CD4-positive, alpha-beta T cell (primary cell): ENCODE results near the gene SERPIND1. TPM values are rescaled to one million over a fixed set of nuclear protein-coding genes. Genes with fewer than 3 reads are reported as not detected.

Experiments
- ATAC-seq: fragments of 200-7000 bp; cut with Tn5 transposase; one replicate; pipeline ENCODE4 v1.10.0; 2022; ENCODE audit warnings: mild to moderate bottlenecking; ENCODE audit not compliant: poor library complexity
- CTCF ChIA-PET: fragments of 350-600 bp; sonication (Branson Sonifier 250); formaldehyde crosslinking; loops from one replicate; lab custom pipeline; 2021; ENCODE audit warnings: antibody characterized with exemption, inconsistent platforms; lab: Charles Lee
- POLR2A ChIA-PET: fragments of 350-600 bp; sonication (Branson Sonifier 250); formaldehyde crosslinking; loops from one replicate; lab custom pipeline; 2021; ENCODE audit warnings: antibody characterized with exemption, inconsistent platforms; lab: Charles Lee
- DNase-seq, 14 experiments: peaks; one replicate each; pipeline ENCODE4 v3.0.0-alpha.2; 2013 to 2020; ENCODE audit warnings: mixed read lengths in 2 of 14
- H3K27ac ChIP-seq, 2 donors: one replicate each; pipeline versions ENCODE4 v1.5.1 to v1.7.0; 2013; ENCODE audit warnings: low read length in 2 of 2, low read depth in 1 of 2, mild to moderate bottlenecking in 1 of 2
- H3K27me3 ChIP-seq, 2 experiments: 1 replicate in 1 of 2; 2 replicates in 1 of 2; pipeline versions ENCODE4 v1.6.1 to v1.7.0; 2013; ENCODE audit warnings: low read length in 2 of 2, control low read depth in 1 of 2, mild to moderate bottlenecking in 1 of 2, moderate library complexity in 1 of 2; ENCODE audit not compliant: insufficient read depth in 2 of 2, control insufficient read depth in 1 of 2
- H3K36me3 ChIP-seq: one replicate; pipeline ENCODE4 v1.6.1; 2013; ENCODE audit warnings: low read length, control low read depth; ENCODE audit not compliant: insufficient read depth
- H3K4me1 ChIP-seq: one replicate; pipeline ENCODE4 v1.6.1; 2013; ENCODE audit warnings: low read length, control low read depth; ENCODE audit not compliant: insufficient read depth
- H3K4me3 ChIP-seq: one replicate; pipeline ENCODE4 v1.5.1; 2013; ENCODE audit warnings: mild to moderate bottlenecking, low read length, moderate library complexity
- H3K9me3 ChIP-seq, 2 experiments: 1 replicate in 1 of 2; 2 replicates in 1 of 2; pipeline versions ENCODE4 v1.6.1 to v1.7.0; 2013; ENCODE audit warnings: low read length in 2 of 2, mild to moderate bottlenecking in 2 of 2, control low read depth in 1 of 2, moderate library complexity in 1 of 2; ENCODE audit not compliant: control insufficient read depth in 1 of 2, insufficient read depth in 1 of 2
- H3K27ac Mint-ChIP-seq: one replicate; pipeline ENCODE4 v1.8.0; 2020; ENCODE audit warnings: mixed read lengths
- H3K27me3 Mint-ChIP-seq: one replicate; pipeline ENCODE4 v1.8.0; 2021; ENCODE audit warnings: mixed read lengths
- H3K36me3 Mint-ChIP-seq: one replicate; pipeline ENCODE4 v1.8.0; 2021; ENCODE audit warnings: low read depth, mixed read lengths
- H3K4me1 Mint-ChIP-seq: one replicate; pipeline ENCODE4 v1.8.0; 2021; ENCODE audit warnings: low read depth, mixed read lengths
- H3K4me3 Mint-ChIP-seq: one replicate; pipeline ENCODE4 v1.8.0; 2020; ENCODE audit warnings: mild to moderate bottlenecking, mixed read lengths
- H3K9me3 Mint-ChIP-seq: one replicate; pipeline ENCODE4 v1.8.0; 2020; ENCODE audit warnings: mixed read lengths
- CTCF ChIP-seq: fragments of 200-600 bp; IDR thresholded peaks from one replicate; pipeline ENCODE4 v1.8.0; 2022; ENCODE audit warnings: antibody characterized with exemption, mild to moderate bottlenecking
- intact Hi-C, 2 experiments: fragments of 100-400 bp; cut with DNase I in 1 of 2; cut with micrococcal nuclease in 1 of 2; formaldehyde crosslinking; loops; one replicate each; pipeline versions ENCODE4 v1.15.1 to v1.9.0; 2023 to 2025; cut with DNase I, micrococcal nuclease
- total RNA-seq, 174 experiments: library from RNA in 2 of 174; stranded (reverse) in 2 of 174; gene quantifications; one replicate each; pipeline ENCODE4 v1.2.3 and lab custom pipeline; 2021 to 2026

The SERPIND1 gene
- total RNA-seq, 2 experiments from 2014 or later = not detected

- ATAC-seq (no peak), DNase-seq (no peak)
- no peaks in the 10 kb centered on the region for H3K27me3 ChIP-seq
- peaks cover 67% of the 10 kb centered on the region for H3K36me3 ChIP-seq
- Mint-ChIP-seq H3K9me3 (no peaks in the 10 kb centered on the region), H3K36me3 (peaks cover 72% of the 10 kb centered on the region), H3K4me3 (no peak overlapping the region), H3K27me3 (no peaks in the 10 kb centered on the region), H3K4me1 (no peaks in the 10 kb centered on the region), H3K27ac (no peak overlapping the region)
- ChIA-PET POLR2A (no interaction called here), CTCF (interaction anchor here (1.5 kb wide), 1 partner anchor 20 kb away, joined by 4 read pairs; no protein-coding TSS in a partner anchor)
- intact Hi-C loops = no loop called here
- H3K4me3 ChIP-seq = no peak overlapping the region
- H3K9me3 ChIP-seq = no peaks in the 10 kb centered on the region
- TF ChIP-seq CTCF = no peak
- no peaks in the 10 kb centered on the region for H3K4me1 ChIP-seq
- H3K27ac ChIP-seq = no peak overlapping the region
These were observed 11.6 kb upstream of the SERPIND1 start for GRCh38 chr22:20762233-20762796.

- Histone ChIP-seq H3K27me3 (no peaks in the 10 kb centered on the region), H3K4me3 (no peak overlapping the region), H3K36me3 (peaks cover 62% of the 10 kb centered on the region), H3K9me3 (no peaks in the 10 kb centered on the region), H3K27ac (no peak overlapping the region), H3K4me1 (no peaks in the 10 kb centered on the region)
- Mint-ChIP-seq H3K9me3 (no peaks in the 10 kb centered on the region), H3K4me1 (no peaks in the 10 kb centered on the region), H3K36me3 (peaks cover 68% of the 10 kb centered on the region), H3K27ac (no peak overlapping the region), H3K27me3 (no peaks in the 10 kb centered on the region), H3K4me3 (no peak overlapping the region)
- intact Hi-C loops = no loop called here
- TF ChIP-seq CTCF = no peak
- no peak for DNase-seq
- ChIA-PET CTCF (interaction anchor here (1.5 kb wide), 1 partner anchor 22 kb away, joined by 4 read pairs; no protein-coding TSS in a partner anchor), POLR2A (no interaction called here)
- ATAC-seq = no peak
These were observed 10.1 kb upstream of the SERPIND1 start for GRCh38 chr22:20763630-20764470.

GRCh38 chr22:20764471-20764720 lies 9.5 kb upstream of the SERPIND1 start:
- Histone ChIP-seq H3K27me3 (no peaks in the 10 kb centered on the region), H3K36me3 (peaks cover 62% of the 10 kb centered on the region), H3K9me3 (no peaks in the 10 kb centered on the region), H3K27ac (no peak overlapping the region), H3K4me1 (no peaks in the 10 kb centered on the region), H3K4me3 (no peak overlapping the region)
- TF ChIP-seq CTCF = no peak
- Mint-ChIP-seq H3K4me3 (no peak overlapping the region), H3K27ac (no peak overlapping the region), H3K27me3 (no peaks in the 10 kb centered on the region), H3K36me3 (peaks cover 71% of the 10 kb centered on the region), H3K9me3 (no peaks in the 10 kb centered on the region), H3K4me1 (no peaks in the 10 kb centered on the region)
- DNase-seq (no peak), ATAC-seq (no peak)
- intact Hi-C loops = no loop called here
- ChIA-PET CTCF (no interaction called here), POLR2A (no interaction called here)
